ENCODE results near the gene TEX50. TPM values are rescaled to one million over a fixed set of nuclear protein-coding genes. Genes with fewer than 3 reads are reported as not detected.
"Not testable (repeated sequence)": the region's sequence is repeated elsewhere in the genome, so short reads cannot be mapped to it uniquely, and the experiment has no call there.

The TEX50 gene, protein sequence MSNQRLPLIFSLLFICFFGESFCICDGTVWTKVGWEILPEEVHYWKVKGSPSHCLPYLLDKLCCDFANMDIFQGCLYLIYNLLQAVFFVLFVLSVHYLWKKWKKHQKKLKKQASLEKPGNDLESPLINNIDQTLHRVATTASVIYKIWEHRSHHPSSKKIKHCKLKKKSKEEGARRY
- total RNA-seq, result not detected

DNA sequence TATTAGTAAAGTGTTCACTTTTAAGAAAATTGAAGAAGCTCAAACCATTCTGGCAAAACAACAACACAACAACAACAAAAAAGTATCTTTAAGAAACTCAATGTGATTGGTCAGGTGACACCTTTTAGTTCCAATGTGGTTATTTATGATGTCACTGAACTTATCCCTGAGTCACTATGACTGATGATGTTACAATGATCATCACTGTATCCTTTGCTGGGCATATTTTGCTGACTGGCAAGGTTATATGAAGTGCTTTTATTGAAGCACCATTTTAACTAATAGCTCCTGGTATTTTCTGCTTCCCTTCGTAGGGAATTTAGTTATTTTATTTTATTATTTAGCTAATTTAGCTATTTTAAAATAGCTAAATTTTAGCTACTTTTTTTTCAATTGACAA, at the start of gene TEX50:
Gene TEX50 (plus strand): TSS at position 223 of the 400 bp plus-strand sequence. CDS start 184 bp downstream, outside the sequence.
- Histone ChIP-seq H3K27ac (ENCODE audit: low read depth, low read length) (no peak within 1 kb of the TSS), H3K9ac (ENCODE audit: low read depth in 1 of 3, low read length in 3 of 3) (no peak within 1 kb of the TSS), H3K9me3 (ENCODE audit: control insufficient read depth in 3 of 3, low read length in 3 of 3) (peaks cover 0 to 5% (median 2%) of the 10 kb centered on the region in 3 donors), H3K27me3 (ENCODE audit: control insufficient read depth in 3 of 3, insufficient read depth in 3 of 3, low read length in 3 of 3) (no peaks in the 10 kb centered on the region), H3K36me3 (ENCODE audit: control insufficient read depth in 3 of 3, insufficient read depth in 3 of 3, low read length in 3 of 3) (no peaks in the 10 kb centered on the region), H3K4me1 (ENCODE audit: control insufficient read depth in 3 of 3, insufficient read depth in 3 of 3, low read length in 3 of 3) (no peaks in the 10 kb centered on the region), H3K4me3 (ENCODE audit: low read length in 3 of 3) (no peak within 1 kb of the TSS)

DNA sequence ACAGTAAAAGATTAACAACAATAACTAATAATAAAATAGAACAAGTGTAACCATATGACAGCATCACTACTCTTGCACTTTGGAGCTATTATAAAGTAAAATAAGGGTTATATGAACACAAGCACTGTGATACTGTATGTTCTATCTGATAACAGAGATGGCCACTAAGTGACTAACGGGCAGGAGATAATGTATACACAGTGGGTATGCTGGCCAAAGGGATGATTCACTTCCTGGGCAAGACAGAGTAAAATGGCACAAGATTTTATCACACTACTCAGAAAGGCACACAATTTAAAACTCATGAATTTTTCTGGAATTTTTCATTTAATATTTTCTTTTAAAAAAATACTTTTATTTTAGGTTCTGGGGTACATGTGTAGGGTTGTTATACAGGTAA, 44.6 kb upstream of the TEX50 start:
- H3K36me3 ChIP-seq (ENCODE audit: control insufficient read depth in 3 of 3, insufficient read depth in 3 of 3, low read length in 3 of 3), result no peaks in the 10 kb centered on the region
- no peaks in the 10 kb centered on the region for H3K27me3 ChIP-seq (ENCODE audit: control insufficient read depth in 3 of 3, insufficient read depth in 3 of 3, low read length in 3 of 3)
- H3K9ac ChIP-seq (ENCODE audit: low read depth in 1 of 3, low read length in 3 of 3), result no peak overlapping the region
- H3K9me3 ChIP-seq (ENCODE audit: control insufficient read depth in 3 of 3, low read length in 3 of 3), result no peaks in the 10 kb centered on the region
- no peak overlapping the region for H3K27ac ChIP-seq (ENCODE audit: low read depth, low read length)
- H3K4me3 ChIP-seq (ENCODE audit: low read length in 3 of 3), result no peak overlapping the region
- no peaks in the 10 kb centered on the region for H3K4me1 ChIP-seq (ENCODE audit: control insufficient read depth in 3 of 3, insufficient read depth in 3 of 3, low read length in 3 of 3)

GRCh38 chr1:173591138-173591537, 44.0 kb upstream of the TEX50 start:
- not testable (repeated sequence) for H3K27me3 ChIP-seq (ENCODE audit: control insufficient read depth in 3 of 3, insufficient read depth in 3 of 3, low read length in 3 of 3); H3K9ac ChIP-seq (ENCODE audit: low read depth in 1 of 3, low read length in 3 of 3); H3K27ac ChIP-seq (ENCODE audit: low read depth, low read length); H3K4me3 ChIP-seq (ENCODE audit: low read length in 3 of 3); H3K4me1 ChIP-seq (ENCODE audit: control insufficient read depth in 3 of 3, insufficient read depth in 3 of 3, low read length in 3 of 3); H3K9me3 ChIP-seq (ENCODE audit: control insufficient read depth in 3 of 3, low read length in 3 of 3); H3K36me3 ChIP-seq (ENCODE audit: control insufficient read depth in 3 of 3, insufficient read depth in 3 of 3, low read length in 3 of 3)

DNA sequence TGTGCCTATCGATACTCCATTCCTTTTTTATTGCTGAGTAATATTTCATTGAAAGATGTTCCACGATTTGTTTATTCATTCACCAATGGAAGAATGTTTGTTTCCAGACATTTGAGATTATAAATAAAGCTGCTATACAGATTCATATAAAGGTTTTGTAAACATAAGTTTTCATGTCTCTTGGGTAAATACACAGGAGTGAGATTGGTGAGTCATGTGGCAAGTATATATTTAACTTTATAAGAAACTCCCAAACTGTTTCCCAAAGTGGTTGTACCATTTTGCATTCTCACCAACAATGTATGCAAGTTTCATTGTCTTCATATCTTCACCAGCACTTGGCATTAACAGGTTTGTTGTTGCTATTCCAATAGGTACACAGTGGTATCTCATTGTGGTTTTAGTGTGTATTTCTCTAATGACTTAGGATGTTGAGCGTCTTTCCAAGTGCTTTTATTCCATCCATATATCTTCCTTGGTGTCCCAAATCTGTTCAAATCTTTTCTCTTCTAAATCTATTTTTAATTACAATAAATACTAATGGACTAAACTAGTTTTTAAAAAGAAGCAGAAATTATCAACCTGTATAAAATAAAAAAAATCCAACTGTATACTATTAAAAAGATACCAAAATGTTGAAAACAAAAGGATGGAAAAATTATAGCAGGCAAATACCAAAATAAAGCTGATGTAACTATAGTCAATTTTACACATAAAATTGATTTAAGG, 38.9 kb upstream of the TEX50 start:
- Histone ChIP-seq H3K27ac (ENCODE audit: low read depth, low read length) (no peak overlapping the region), H3K4me3 (ENCODE audit: low read length in 3 of 3) (no peak overlapping the region), H3K36me3 (ENCODE audit: control insufficient read depth in 3 of 3, insufficient read depth in 3 of 3, low read length in 3 of 3) (no peaks in the 10 kb centered on the region), H3K9me3 (ENCODE audit: control insufficient read depth in 3 of 3, low read length in 3 of 3) (peaks cover 0 to 3% (median 3%) of the 10 kb centered on the region in 3 donors), H3K4me1 (ENCODE audit: control insufficient read depth in 3 of 3, insufficient read depth in 3 of 3, low read length in 3 of 3) (no peaks in the 10 kb centered on the region), H3K27me3 (ENCODE audit: control insufficient read depth in 3 of 3, insufficient read depth in 3 of 3, low read length in 3 of 3) (no peaks in the 10 kb centered on the region), H3K9ac (ENCODE audit: low read depth in 1 of 3, low read length in 3 of 3) (no peak overlapping the region)

DNA sequence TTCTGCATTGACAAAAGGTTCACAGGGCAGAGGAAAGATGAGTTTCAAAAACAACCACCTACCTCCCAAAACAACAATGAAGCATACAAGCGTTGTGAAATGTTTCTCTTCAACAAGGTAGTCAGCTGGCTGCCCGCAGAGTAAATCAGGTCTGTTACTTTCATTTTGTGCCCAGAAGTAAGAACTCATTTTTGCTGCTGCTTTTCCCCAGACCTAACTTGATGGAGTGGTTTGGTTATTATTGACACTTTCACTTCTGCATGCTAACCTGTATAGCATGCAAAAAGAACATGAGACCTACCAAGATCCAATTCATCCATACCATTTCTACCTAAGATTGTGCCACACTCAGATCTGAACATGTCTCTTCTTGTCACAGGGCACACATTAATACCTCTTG, 33.5 kb upstream of the TEX50 start:
- H3K27me3 ChIP-seq (ENCODE audit: control insufficient read depth in 3 of 3, insufficient read depth in 3 of 3, low read length in 3 of 3), result no peaks in the 10 kb centered on the region
- no peaks in the 10 kb centered on the region for H3K36me3 ChIP-seq (ENCODE audit: control insufficient read depth in 3 of 3, insufficient read depth in 3 of 3, low read length in 3 of 3)
- H3K4me3 ChIP-seq (ENCODE audit: low read length in 3 of 3), result no peak overlapping the region
- no peaks in the 10 kb centered on the region for H3K9me3 ChIP-seq (ENCODE audit: control insufficient read depth in 3 of 3, low read length in 3 of 3)
- H3K27ac ChIP-seq (ENCODE audit: low read depth, low read length), result no peak overlapping the region
- H3K9ac ChIP-seq (ENCODE audit: low read depth in 1 of 3, low read length in 3 of 3), result no peak overlapping the region
- no peaks in the 10 kb centered on the region for H3K4me1 ChIP-seq (ENCODE audit: control insufficient read depth in 3 of 3, insufficient read depth in 3 of 3, low read length in 3 of 3)

- Histone ChIP-seq H3K27ac (ENCODE audit: low read depth, low read length) (no peak within 1 kb of the TSS), H3K27me3 (ENCODE audit: control insufficient read depth in 3 of 3, insufficient read depth in 3 of 3, low read length in 3 of 3) (no peaks in the 10 kb centered on the region), H3K9me3 (ENCODE audit: control insufficient read depth in 3 of 3, low read length in 3 of 3) (no peaks in the 10 kb centered on the region), H3K36me3 (ENCODE audit: control insufficient read depth in 3 of 3, insufficient read depth in 3 of 3, low read length in 3 of 3) (no peaks in the 10 kb centered on the region), H3K9ac (ENCODE audit: low read depth in 1 of 3, low read length in 3 of 3) (no peak within 1 kb of the TSS), H3K4me3 (ENCODE audit: low read length in 3 of 3) (peak within 1 kb of the TSS in 1 of 3 donors; percentile 35), H3K4me1 (ENCODE audit: control insufficient read depth in 3 of 3, insufficient read depth in 3 of 3, low read length in 3 of 3) (no peaks in the 10 kb centered on the region)
Measured at GRCh38 chr1:173603056-173603591, 32.0 kb upstream of the TEX50 start, which contains the start of gene SLC9C2. TSS of gene SLC9C2 (minus strand) at chr1:173603072. CDS start at chr1:173601776, 1,296 bp downstream.

GRCh38 chr1:173608503-173609216, 26.5 kb upstream of the TEX50 start:
- H3K9ac ChIP-seq (ENCODE audit: low read depth in 1 of 3, low read length in 3 of 3), result no peak overlapping the region
- H3K27ac ChIP-seq (ENCODE audit: low read depth, low read length), result no peak overlapping the region
- no peaks in the 10 kb centered on the region for H3K27me3 ChIP-seq (ENCODE audit: control insufficient read depth in 3 of 3, insufficient read depth in 3 of 3, low read length in 3 of 3)

GRCh38 chr1:173613086-173613485, 22.1 kb upstream of the TEX50 start:
- not testable (repeated sequence) for H3K4me1 ChIP-seq (ENCODE audit: control insufficient read depth in 3 of 3, insufficient read depth in 3 of 3, low read length in 3 of 3); H3K27ac ChIP-seq (ENCODE audit: low read depth, low read length); H3K4me3 ChIP-seq (ENCODE audit: low read length in 3 of 3); H3K9me3 ChIP-seq (ENCODE audit: control insufficient read depth in 3 of 3, low read length in 3 of 3); H3K36me3 ChIP-seq (ENCODE audit: control insufficient read depth in 3 of 3, insufficient read depth in 3 of 3, low read length in 3 of 3); H3K27me3 ChIP-seq (ENCODE audit: control insufficient read depth in 3 of 3, insufficient read depth in 3 of 3, low read length in 3 of 3); H3K9ac ChIP-seq (ENCODE audit: low read depth in 1 of 3, low read length in 3 of 3)

More at GRCh38 chr1:173608503-173609216, 26.5 kb upstream of the TEX50 start:
- H3K36me3 ChIP-seq (ENCODE audit: control insufficient read depth in 3 of 3, insufficient read depth in 3 of 3, low read length in 3 of 3), result no peaks in the 10 kb centered on the region
- H3K4me1 ChIP-seq (ENCODE audit: control insufficient read depth in 3 of 3, insufficient read depth in 3 of 3, low read length in 3 of 3), result no peaks in the 10 kb centered on the region
- no peak overlapping the region for H3K4me3 ChIP-seq (ENCODE audit: low read length in 3 of 3)
- no peaks in the 10 kb centered on the region for H3K9me3 ChIP-seq (ENCODE audit: control insufficient read depth in 3 of 3, low read length in 3 of 3)

DNA sequence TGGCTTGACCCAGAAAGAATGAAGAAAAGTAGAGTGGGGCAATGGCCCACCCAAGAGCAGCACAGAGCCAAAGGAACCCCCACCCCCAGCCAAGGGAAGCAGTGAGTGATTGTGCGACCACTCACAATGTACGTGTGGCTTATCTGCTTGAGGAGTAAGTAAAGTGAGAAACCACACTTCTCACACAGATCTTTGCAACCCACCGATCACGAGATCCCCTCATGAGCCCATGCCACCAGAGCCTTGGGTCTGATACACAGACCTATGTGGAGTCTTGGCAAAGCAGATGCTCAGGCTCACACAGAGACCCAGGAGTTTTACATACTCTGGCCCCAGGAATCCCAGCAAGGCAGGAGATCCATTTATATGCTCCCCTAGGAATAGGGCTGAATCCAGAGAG, 18.3 kb upstream of the TEX50 start:
- Histone ChIP-seq H3K9me3 (ENCODE audit: control insufficient read depth in 3 of 3, low read length in 3 of 3) (peaks cover 0 to 4% (median under 1%) of the 10 kb centered on the region in 3 donors), H3K36me3 (ENCODE audit: control insufficient read depth in 3 of 3, insufficient read depth in 3 of 3, low read length in 3 of 3) (no peaks in the 10 kb centered on the region), H3K4me1 (ENCODE audit: control insufficient read depth in 3 of 3, insufficient read depth in 3 of 3, low read length in 3 of 3) (no peaks in the 10 kb centered on the region), H3K9ac (ENCODE audit: low read depth in 1 of 3, low read length in 3 of 3) (no peak overlapping the region), H3K27me3 (ENCODE audit: control insufficient read depth in 3 of 3, insufficient read depth in 3 of 3, low read length in 3 of 3) (no peaks in the 10 kb centered on the region), H3K27ac (ENCODE audit: low read depth, low read length) (no peak overlapping the region), H3K4me3 (ENCODE audit: low read length in 3 of 3) (no peak overlapping the region)

DNA sequence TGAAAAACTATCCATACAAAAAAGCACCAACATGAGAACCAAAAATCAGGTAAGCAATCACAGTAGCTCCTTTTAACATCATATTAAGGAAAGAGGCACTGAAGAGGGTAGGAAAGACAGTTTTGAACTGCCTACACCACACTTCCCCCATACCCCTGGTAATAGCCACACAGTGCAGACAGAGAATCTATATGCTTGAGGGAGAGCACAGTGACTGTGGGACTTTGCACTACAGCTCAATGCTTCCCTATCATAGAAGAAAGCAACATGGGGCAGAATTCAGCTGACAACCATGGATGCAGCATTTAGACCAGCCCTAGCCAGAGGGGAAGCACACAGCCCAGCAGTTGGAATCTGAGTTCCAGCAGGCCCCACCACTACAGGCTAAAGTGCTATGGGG, 7.9 kb upstream of the TEX50 start:
- peaks cover 0 to 2% (median 2%) of the 10 kb centered on the region in 3 donors for H3K9me3 ChIP-seq (ENCODE audit: control insufficient read depth in 3 of 3, low read length in 3 of 3)
- H3K27ac ChIP-seq (ENCODE audit: low read depth, low read length), result no peak overlapping the region
- no peak overlapping the region for H3K4me3 ChIP-seq (ENCODE audit: low read length in 3 of 3)
- H3K27me3 ChIP-seq (ENCODE audit: control insufficient read depth in 3 of 3, insufficient read depth in 3 of 3, low read length in 3 of 3), result no peaks in the 10 kb centered on the region
- no peaks in the 10 kb centered on the region for H3K36me3 ChIP-seq (ENCODE audit: control insufficient read depth in 3 of 3, insufficient read depth in 3 of 3, low read length in 3 of 3)
- H3K9ac ChIP-seq (ENCODE audit: low read depth in 1 of 3, low read length in 3 of 3), result no peak overlapping the region
- no peaks in the 10 kb centered on the region for H3K4me1 ChIP-seq (ENCODE audit: control insufficient read depth in 3 of 3, insufficient read depth in 3 of 3, low read length in 3 of 3)
